ENCODE measurements around the gene TNFRSF12A.
A peak's percentile ranks its signal among the peaks of the same experiment; 100 is the strongest.

TNFRSF12A gene

GRCh38 chr16:3020247-3020603 is at the start of gene TNFRSF12A:
TNFRSF12A (plus strand) TSS chr16:3020368; CDS start chr16:3020398, 30 bp downstream.
- DNase-seq = peak; percentile 86

- DNase-seq = no peak
Measured at GRCh38 chr16:2970563-2970962, 49.6 kb upstream of the TNFRSF12A start.

- no peak for DNase-seq
Measured at GRCh38 chr16:2971134-2971984, 48.8 kb upstream of the TNFRSF12A start.

- no peak for DNase-seq
Measured at GRCh38 chr16:2971985-2972784, 48.0 kb upstream of the TNFRSF12A start.

GRCh38 chr16:2973093-2973492 is 47.1 kb upstream of the TNFRSF12A start:
- DNase-seq = no peak

- DNase-seq = no peak
Measured at GRCh38 chr16:2973605-2974318, 46.4 kb upstream of the TNFRSF12A start.

- DNase-seq = no peak
Measured at GRCh38 chr16:2974319-2975056, 45.7 kb upstream of the TNFRSF12A start.

- DNase-seq = no peak
Measured at GRCh38 chr16:2975161-2975795, 44.9 kb upstream of the TNFRSF12A start.

GRCh38 chr16:2976201-2976600 is 44.0 kb upstream of the TNFRSF12A start:
- no peak for DNase-seq

GRCh38 chr16:2976673-2977072 is 43.5 kb upstream of the TNFRSF12A start:
- DNase-seq = no peak

- DNase-seq = no peak
Measured at GRCh38 chr16:2977440-2977839, 42.7 kb upstream of the TNFRSF12A start.

GRCh38 chr16:2979669-2980226 is 40.4 kb upstream of the TNFRSF12A start:
- DNase-seq = no peak

GRCh38 chr16:2980227-2981176 is 39.7 kb upstream of the TNFRSF12A start, which contains the start of gene PKMYT1:
PKMYT1 (minus strand) TSS chr16:2980446; CDS start chr16:2979657, 789 bp downstream.
- peak; percentile 99 for DNase-seq

GRCh38 chr16:2981177-2981898 is 38.8 kb upstream of the TNFRSF12A start:
- DNase-seq = no peak

GRCh38 chr16:2981899-2982250 is 38.3 kb upstream of the TNFRSF12A start:
- DNase-seq = no peak

GRCh38 chr16:2982402-2982801 is 37.8 kb upstream of the TNFRSF12A start:
- no peak for DNase-seq

- peak; percentile 90 for DNase-seq
Measured at GRCh38 chr16:2983706-2984136, 36.4 kb upstream of the TNFRSF12A start.

GRCh38 chr16:2985462-2985861 is 34.7 kb upstream of the TNFRSF12A start:
- DNase-seq = no peak

- DNase-seq = no peak
Measured at GRCh38 chr16:2985893-2986355, 34.2 kb upstream of the TNFRSF12A start.

Measured in activated CD8-positive, alpha-beta memory T cell treated with anti-CD3 and anti-CD28 coated beads for 24 hours (primary cell).